DND-41 (cell line): ENCODE results near the gene PI4K2A.

Source experiments
- ATAC-seq: fragments of 200-7000 bp; cut with Tn5 transposase; 3 replicates; pipeline ENCODE4 v1.9.1; 2021; ENCODE audit warnings: low read depth; ENCODE audit not compliant: insufficient read depth
- DNase-seq: peaks from one replicate; pipeline ENCODE4 v3.0.0-alpha.2; 2020
- H2AFZ ChIP-seq: 2 replicates; pipeline ENCODE4 v1.6.0; 2012; ENCODE audit warnings: low read depth, low read length
- H3K27ac ChIP-seq: 2 replicates; pipeline ENCODE4 v1.5.1; 2012; ENCODE audit warnings: low read length, inconsistent platforms
- H3K27me3 ChIP-seq: fragments of 200-600 bp; sonication (generic); 2 replicates; pipeline ENCODE4 v1.6.0; 2012; ENCODE audit warnings: low read length, mild to moderate bottlenecking, inconsistent platforms; ENCODE audit not compliant: insufficient read depth, poor library complexity
- H3K36me3 ChIP-seq: 2 replicates; pipeline ENCODE4 v1.5.1; 2012; ENCODE audit warnings: low read length, inconsistent platforms; ENCODE audit not compliant: insufficient read depth
- H3K4me1 ChIP-seq: 2 replicates; pipeline ENCODE4 v1.5.1; 2012; ENCODE audit warnings: mild to moderate bottlenecking, low read length; ENCODE audit not compliant: insufficient read depth
- H3K4me2 ChIP-seq: 2 replicates; pipeline ENCODE4 v1.6.0; 2012; ENCODE audit warnings: mild to moderate bottlenecking, moderate library complexity, low read length, inconsistent platforms; ENCODE audit not compliant: insufficient read depth
- H3K4me3 ChIP-seq, 2 experiments: fragments of 200-600 bp in 1 of 2; shearing (Covaris generic) in 1 of 2; 2 replicates each; pipeline ENCODE4 v1.5.1; 2012 to 2016; ENCODE audit warnings: inconsistent platforms in 2 of 2, low read length in 2 of 2, mild to moderate bottlenecking in 2 of 2, low read depth in 1 of 2, moderate library complexity in 1 of 2
- H3K79me2 ChIP-seq: 2 replicates; pipeline ENCODE4 v1.6.0; 2012; ENCODE audit warnings: low read length, inconsistent platforms; ENCODE audit not compliant: insufficient read depth
- H3K9ac ChIP-seq: 2 replicates; pipeline ENCODE4 v1.6.0; 2012; ENCODE audit warnings: low read depth, mild to moderate bottlenecking, inconsistent platforms, low read length, moderate library complexity
- H3K9me3 ChIP-seq: 2 replicates; pipeline ENCODE4 v1.5.1; 2012; ENCODE audit warnings: low read length, moderate library complexity, mild to moderate bottlenecking, inconsistent platforms; ENCODE audit not compliant: insufficient read depth, severe bottlenecking
- H4K20me1 ChIP-seq: 2 replicates; pipeline ENCODE4 v1.6.0; 2012; ENCODE audit warnings: low read length; ENCODE audit not compliant: insufficient read depth
- EZH2 ChIP-seq: IDR thresholded peaks from 3 replicates; pipeline ENCODE4 v1.6.1; 2012; ENCODE audit warnings: borderline replicate concordance, low read depth, mild to moderate bottlenecking, moderate library complexity, low read length, inconsistent platforms; ENCODE audit not compliant: severe bottlenecking
- TF ChIP-seq, protein P1 (sequence below): IDR thresholded peaks from 2 replicates; pipeline ENCODE4 v1.5.1; 2012; ENCODE audit warnings: borderline replicate concordance, low read length, moderate library complexity, mild to moderate bottlenecking; ENCODE audit not compliant: poor library complexity, severe bottlenecking; ENCODE audit errors: extremely low read depth

Gene PI4K2A

GRCh38 chr10:97705006-97705670 lies 64.7 kb downstream of the PI4K2A start:
- TF ChIP-seq, protein P1, sequence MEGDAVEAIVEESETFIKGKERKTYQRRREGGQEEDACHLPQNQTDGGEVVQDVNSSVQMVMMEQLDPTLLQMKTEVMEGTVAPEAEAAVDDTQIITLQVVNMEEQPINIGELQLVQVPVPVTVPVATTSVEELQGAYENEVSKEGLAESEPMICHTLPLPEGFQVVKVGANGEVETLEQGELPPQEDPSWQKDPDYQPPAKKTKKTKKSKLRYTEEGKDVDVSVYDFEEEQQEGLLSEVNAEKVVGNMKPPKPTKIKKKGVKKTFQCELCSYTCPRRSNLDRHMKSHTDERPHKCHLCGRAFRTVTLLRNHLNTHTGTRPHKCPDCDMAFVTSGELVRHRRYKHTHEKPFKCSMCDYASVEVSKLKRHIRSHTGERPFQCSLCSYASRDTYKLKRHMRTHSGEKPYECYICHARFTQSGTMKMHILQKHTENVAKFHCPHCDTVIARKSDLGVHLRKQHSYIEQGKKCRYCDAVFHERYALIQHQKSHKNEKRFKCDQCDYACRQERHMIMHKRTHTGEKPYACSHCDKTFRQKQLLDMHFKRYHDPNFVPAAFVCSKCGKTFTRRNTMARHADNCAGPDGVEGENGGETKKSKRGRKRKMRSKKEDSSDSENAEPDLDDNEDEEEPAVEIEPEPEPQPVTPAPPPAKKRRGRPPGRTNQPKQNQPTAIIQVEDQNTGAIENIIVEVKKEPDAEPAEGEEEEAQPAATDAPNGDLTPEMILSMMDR = no peak
- TF ChIP-seq EZH2 = no peak
- Histone ChIP-seq H3K9ac (no peak overlapping the region), H4K20me1 (no peaks in the 10 kb centered on the region), H3K4me1 (peaks cover 9% of the 10 kb centered on the region), H3K4me2 (no peak overlapping the region), H3K9me3 (no peaks in the 10 kb centered on the region), H3K4me3 (no peak overlapping the region), H3K36me3 (no peaks in the 10 kb centered on the region), H3K79me2 (no peaks in the 10 kb centered on the region), H3K27ac (no peak overlapping the region), H2AFZ (no peak overlapping the region), H3K27me3 (no peaks in the 10 kb centered on the region)
- no peak for DNase-seq
- no peak for ATAC-seq

GRCh38 chr10:97707134-97707861 lies 66.8 kb downstream of the PI4K2A start:
- no peak overlapping the region for H3K4me2 ChIP-seq
- no peak overlapping the region for H2AFZ ChIP-seq
- no peaks in the 10 kb centered on the region for H3K36me3 ChIP-seq
- H3K27me3 ChIP-seq = no peaks in the 10 kb centered on the region
- no peak overlapping the region for H3K9ac ChIP-seq
- DNase-seq (no peak), ATAC-seq (no peak)
- H3K79me2 ChIP-seq = no peaks in the 10 kb centered on the region
- H4K20me1 ChIP-seq = no peaks in the 10 kb centered on the region
- no peak overlapping the region for H3K27ac ChIP-seq
- no peak overlapping the region for H3K4me3 ChIP-seq
- TF ChIP-seq EZH2 = no peak
- TF ChIP-seq, protein P1 = no peak
- no peaks in the 10 kb centered on the region for H3K9me3 ChIP-seq
- H3K4me1 ChIP-seq = no peaks in the 10 kb centered on the region

- H3K27ac ChIP-seq = no peak overlapping the region
- no peak for TF ChIP-seq EZH2
- TF ChIP-seq, protein P1 = no peak
- H2AFZ ChIP-seq = no peak overlapping the region
- H3K79me2 ChIP-seq = no peaks in the 10 kb centered on the region
- H3K9me3 ChIP-seq = no peaks in the 10 kb centered on the region
- H3K4me2 ChIP-seq = no peak overlapping the region
- H3K27me3 ChIP-seq = no peaks in the 10 kb centered on the region
- no peak for DNase-seq
- no peaks in the 10 kb centered on the region for H3K36me3 ChIP-seq
- peaks cover 4% of the 10 kb centered on the region for H3K4me1 ChIP-seq
- ATAC-seq = no peak
- no peaks in the 10 kb centered on the region for H4K20me1 ChIP-seq
- no peak overlapping the region for H3K9ac ChIP-seq
- no peak overlapping the region for H3K4me3 ChIP-seq
These were observed 67.7 kb downstream of the PI4K2A start for GRCh38 chr10:97708167-97708566.
